GM23338 (cell line): ENCODE data around the gene IGFBP5. TPM values are rescaled to one million over a fixed set of nuclear protein-coding genes. Genes with fewer than 3 reads are reported as not detected.

Source experiments
- ATAC-seq: fragments of 200-7000 bp; cut with Tn5 transposase; 3 replicates; pipeline ENCODE4 v1.9.1; 2020
- DNase-seq: peaks from one replicate; pipeline ENCODE4 v3.0.0-alpha.2; 2015; ENCODE audit warnings: low spot score
- H2AFZ ChIP-seq: fragments of 200-600 bp; sonication (generic); 2 replicates; pipeline ENCODE4 v1.8.0; 2016; ENCODE audit warnings: antibody characterized with exemption, mild to moderate bottlenecking, moderate library complexity
- H3F3A ChIP-seq: fragments of 200-600 bp; sonication (generic); replicated peaks from 2 replicates; pipeline ENCODE4 v1.8.0; 2017; ENCODE audit warnings: antibody characterized with exemption, mixed run types, low read depth
- H3K27ac ChIP-seq: fragments of 200-600 bp; sonication (generic); 2 replicates; pipeline ENCODE4 v1.6.1; 2016; ENCODE audit warnings: low read depth
- H3K27me3 ChIP-seq: fragments of 200-600 bp; sonication (generic); 2 replicates; pipeline ENCODE4 v1.8.0; 2016; ENCODE audit warnings: mild to moderate bottlenecking, mixed run types, moderate library complexity; ENCODE audit not compliant: insufficient read depth
- H3K36me3 ChIP-seq: fragments of 200-600 bp; sonication (generic); 2 replicates; pipeline ENCODE4 v1.8.0; 2016; ENCODE audit warnings: mild to moderate bottlenecking; ENCODE audit not compliant: insufficient read depth
- H3K4me1 ChIP-seq: fragments of 200-600 bp; sonication (generic); 2 replicates; pipeline ENCODE4 v1.8.0; 2016; ENCODE audit warnings: mild to moderate bottlenecking, moderate library complexity; ENCODE audit not compliant: insufficient read depth
- H3K4me2 ChIP-seq: fragments of 200-600 bp; sonication (generic); 2 replicates; pipeline ENCODE4 v1.7.1; 2017; ENCODE audit warnings: mixed run types
- H3K4me3 ChIP-seq: fragments of 200-600 bp; sonication (generic); 2 replicates; pipeline ENCODE4 v1.6.1; 2016; ENCODE audit warnings: mixed run types
- H3K79me2 ChIP-seq: fragments of 200-600 bp; sonication (generic); replicated peaks from 2 replicates; pipeline ENCODE4 v1.8.0; 2017; ENCODE audit warnings: mild to moderate bottlenecking; ENCODE audit not compliant: insufficient read depth
- H3K9me2 ChIP-seq: fragments of 200-600 bp; sonication (generic); 2 replicates; pipeline ENCODE4 v1.8.0; 2017; ENCODE audit not compliant: insufficient read depth
- H4K20me1 ChIP-seq: fragments of 200-600 bp; sonication (generic); replicated peaks from 2 replicates; pipeline ENCODE4 v1.8.0; 2017; ENCODE audit warnings: mild to moderate bottlenecking; ENCODE audit not compliant: insufficient read depth
- H3K27ac Mint-ChIP-seq: 2 replicates; pipeline ENCODE4 v1.8.0; 2020; ENCODE audit warnings: inconsistent platforms, mild to moderate bottlenecking, moderate library complexity, mixed read lengths
- H3K27me3 Mint-ChIP-seq: 3 replicates; pipeline ENCODE4 v1.8.0; 2022; ENCODE audit warnings: low read depth, mild to moderate bottlenecking, moderate library complexity, mixed read lengths, inconsistent platforms; ENCODE audit not compliant: insufficient read depth, poor library complexity
- H3K36me3 Mint-ChIP-seq: 3 replicates; pipeline ENCODE4 v1.8.0; 2021; ENCODE audit warnings: low read depth, mild to moderate bottlenecking, inconsistent platforms, moderate library complexity, mixed read lengths
- H3K4me1 Mint-ChIP-seq: 3 replicates; pipeline ENCODE4 v1.8.0; 2020; ENCODE audit warnings: mild to moderate bottlenecking, inconsistent platforms, mixed read lengths
- H3K4me3 Mint-ChIP-seq: 3 replicates; pipeline ENCODE4 v1.8.0; 2021; ENCODE audit warnings: moderate library complexity, mild to moderate bottlenecking, inconsistent platforms, mixed read lengths
- H3K9me3 Mint-ChIP-seq: 3 replicates; pipeline ENCODE4 v1.8.0; 2020; ENCODE audit warnings: moderate library complexity, mild to moderate bottlenecking, inconsistent platforms, mixed read lengths
- CREB1 ChIP-seq: fragments of 250-450 bp; sonication (Bioruptor Pico); IDR thresholded peaks from 2 replicates; pipeline ENCODE4 v1.5.0; 2020; ENCODE audit warnings: low read depth, mild to moderate bottlenecking, moderate library complexity
- CTCF ChIP-seq, 2 experiments: fragments of 200-600 bp in 1 of 2; sonication (generic) in 1 of 2; conservative IDR thresholded peaks; 2 replicates each; pipeline versions ENCODE4 v1.5.1 to v1.6.1; 2016 to 2017; ENCODE audit warnings: antibody characterized with exemption in 2 of 2, low read depth in 2 of 2, mild to moderate bottlenecking in 2 of 2, moderate library complexity in 1 of 2
- ETS1 ChIP-seq: IDR thresholded peaks from 2 replicates; pipeline ENCODE4 v1.6.1; 2016; ENCODE audit warnings: antibody characterized with exemption
- EZH2 ChIP-seq: fragments of 200-600 bp; sonication (generic); IDR thresholded peaks from one replicate; pipeline ENCODE4 v1.8.0; 2017; ENCODE audit warnings: antibody characterized with exemption, mild to moderate bottlenecking, low read depth; ENCODE audit not compliant: unreplicated experiment
- EZH2phosphoT487 ChIP-seq: fragments of 200-600 bp; sonication (generic); IDR thresholded peaks from one replicate; pipeline ENCODE4 v1.8.1; 2018; ENCODE audit warnings: antibody characterized with exemption; ENCODE audit not compliant: unreplicated experiment
- JUNB ChIP-seq: IDR thresholded peaks from one replicate; pipeline ENCODE4 v1.6.1; 2016; ENCODE audit warnings: antibody characterized with exemption; ENCODE audit not compliant: unreplicated experiment
- NANOG ChIP-seq: IDR thresholded peaks from 2 replicates; pipeline ENCODE4 v1.6.1; 2016; ENCODE audit warnings: antibody characterized with exemption, borderline replicate concordance
- POLR2AphosphoS5 ChIP-seq: IDR thresholded peaks from 2 replicates; pipeline ENCODE4 v1.6.1; 2016; ENCODE audit warnings: antibody characterized with exemption, low read depth
- REST ChIP-seq: IDR thresholded peaks from one replicate; pipeline ENCODE4 v1.6.1; 2018; ENCODE audit warnings: antibody characterized with exemption; ENCODE audit not compliant: unreplicated experiment
- STAT1 ChIP-seq: IDR thresholded peaks from one replicate; pipeline ENCODE4 v1.6.1; 2016; ENCODE audit warnings: antibody characterized with exemption; ENCODE audit not compliant: unreplicated experiment
- ZNF114 ChIP-seq: fragments of 250-450 bp; sonication (Bioruptor Pico); IDR thresholded peaks from 2 replicates; pipeline ENCODE4 v1.5.0; 2020; ENCODE audit warnings: mild to moderate bottlenecking, moderate library complexity
- ZNF331 ChIP-seq: fragments of 250-450 bp; sonication (Bioruptor Pico); IDR thresholded peaks from 2 replicates; pipeline ENCODE4 v1.5.0; 2020; ENCODE audit warnings: low read depth, mild to moderate bottlenecking, moderate library complexity
- ZNF462 ChIP-seq: fragments of 250-450 bp; sonication (Bioruptor Pico); IDR thresholded peaks from 2 replicates; pipeline ENCODE4 v1.5.0; 2020; ENCODE audit warnings: mild to moderate bottlenecking, moderate library complexity
- polyA plus RNA-seq: library from polyadenylated mRNA; unstranded; fragments of >200 nt; fragmentation: Nextera tagmentation; extraction: Ambion mirVana; gene quantifications from 2 replicates; pipeline ENCODE4 v1.2.1, GENCODE V29; 2016
- total RNA-seq: library from RNA; depleted of rRNA; stranded (reverse); fragments of >200 nt; shearing (Covaris generic); gene quantifications from 2 replicates; pipeline ENCODE4 v1.2.3, GENCODE V29; 2014

Gene IGFBP5
- total and polyA plus RNA-seq, 2 experiments from 2014 or later = 0.70 to 2.5 TPM

GRCh38 chr2:216624251-216624650, 71.1 kb downstream of the IGFBP5 start:
- Mint-ChIP-seq H3K27me3 (peaks cover 16% of the 10 kb centered on the region), H3K9me3 (no peaks in the 10 kb centered on the region; the same call in 2 of the 3 replicates), H3K27ac (no peak overlapping the region), H3K36me3 (no peaks in the 10 kb centered on the region), H3K4me3 (no peak overlapping the region), H3K4me1 (peaks cover 27% of the 10 kb centered on the region)
- no peaks in the 10 kb centered on the region for H4K20me1 ChIP-seq
- ATAC-seq (no peak), DNase-seq (no peak)
- no peak overlapping the region for H2AFZ ChIP-seq
- no peak overlapping the region for H3K4me3 ChIP-seq
- TF ChIP-seq STAT1 = no peak
- no peak for TF ChIP-seq REST
- TF ChIP-seq ETS1 = no peak
- no peak for TF ChIP-seq ZNF462 (CRISPR knock-in tag)
- TF ChIP-seq EZH2 = no peak
- no peak for TF ChIP-seq ZNF331 (CRISPR knock-in tag)
- TF ChIP-seq CREB1 = no peak
- TF ChIP-seq ZNF114 = no peak
- TF ChIP-seq NANOG = no peak
- no peak for TF ChIP-seq JUNB
- no peak for TF ChIP-seq EZH2phosphoT487
- no peak for TF ChIP-seq CTCF (conservative IDR thresholded peaks at IDR 0.05; ENCODE audit: low read depth in 2 of 2)
- TF ChIP-seq POLR2AphosphoS5 = no peak
- peaks cover 17% of the 10 kb centered on the region for H3K4me1 ChIP-seq
- H3K4me2 ChIP-seq = no peak overlapping the region
- H3K27me3 ChIP-seq = no peaks in the 10 kb centered on the region
- no peaks in the 10 kb centered on the region for H3K9me2 ChIP-seq
- 0 out of 2 replicates have a peak, but pooled peaks cover 2% of the 10 kb centered on the region for H3F3A ChIP-seq
- H3K79me2 ChIP-seq = no peaks in the 10 kb centered on the region
- H3K36me3 ChIP-seq = no peaks in the 10 kb centered on the region
- H3K27ac ChIP-seq = no peak overlapping the region
